Liver (tissue), 3 donors: ENCODE measurements around the gene KCNE5.

Experiments used
- ATF3 ChIP-seq: IDR thresholded peaks from 2 replicates; pipeline ENCODE4 v1.6.1; 2016; ENCODE audit warnings: antibody characterized with exemption
- CTCF ChIP-seq: fragments of 150-350 bp; IDR thresholded peaks from 2 replicates; pipeline ENCODE4 v1.5.1; 2017; ENCODE audit warnings: improper control_type of control experiment, low read depth, low read length; ENCODE audit not compliant: missing input control
- MAX ChIP-seq: IDR thresholded peaks from 2 replicates; pipeline ENCODE4 v1.6.1; 2016; ENCODE audit warnings: antibody characterized with exemption
- SP1 ChIP-seq: IDR thresholded peaks from 2 replicates; pipeline ENCODE4 v1.6.1; 2018; ENCODE audit warnings: antibody characterized with exemption, mild to moderate bottlenecking
- donor health status: healthy.
- donor health status: healthy.

GRCh38 chrX:109660435-109661143 lies 35.6 kb upstream of the KCNE5 start:
- TF ChIP-seq CTCF (no peak), ATF3 (no peak), SP1 (no peak), MAX (no peak)
